ENCODE measurements around the gene STK32B. TPM values are rescaled to one million over a fixed set of nuclear protein-coding genes. Genes with fewer than 3 reads are reported as not detected.

STK32B gene
- total and polyA plus RNA-seq, 2 donors (not counting 3 experiments of a cell fraction or from before 2014, with no cell fraction given) = 5.6 to 7.8 TPM

GRCh38 chr4:5340991-5341451, 289.7 kb downstream of the STK32B start:
- CTCF ChIA-PET = interaction anchor here (1.0 to 1.5 kb wide), 2 partner anchors 10 to 58 kb away, joined by 3 to 6 read pairs; no protein-coding TSS in a partner anchor

GRCh38 chr4:5341526-5341925, 290.2 kb downstream of the STK32B start:
- CTCF ChIA-PET = interaction anchor here (1.0 to 1.5 kb wide), 2 partner anchors 9 to 58 kb away, joined by 3 to 6 read pairs; no protein-coding TSS in a partner anchor
- Histone ChIP-seq H3K27me3 (ENCODE audit: control insufficient read depth in 2 of 2, insufficient read depth in 2 of 2, low read length in 2 of 2) (no peaks in the 10 kb centered on the region), H4K20me1 (replicated peaks; ENCODE audit: control insufficient read depth, extremely low read depth, insufficient read depth, low read length) (no peaks in the 10 kb centered on the region), H3K36me3 (ENCODE audit: control insufficient read depth in 2 of 2, extremely low read depth in 1 of 2, insufficient read depth in 2 of 2, low read length in 2 of 2) (no peaks in the 10 kb centered on the region), H2AFZ (ENCODE audit: low read depth, low read length) (no peak overlapping the region), H3K4me2 (ENCODE audit: insufficient read depth, low read length) (no peak overlapping the region), H3K79me2 (ENCODE audit: control insufficient read depth, insufficient read depth, low read length) (no peaks in the 10 kb centered on the region), H3K9ac (replicated peaks; ENCODE audit: extremely low read depth, insufficient read depth, low read length) (no peak overlapping the region), H3K4me3 (replicated peaks in 1 of 3; ENCODE audit: insufficient read depth in 1 of 3, low read depth in 1 of 3, low read length in 3 of 3) (no peak overlapping the region), H3K9me1 (replicated peaks; ENCODE audit: control insufficient read depth, extremely low read depth, insufficient read depth, low read length) (no peaks in the 10 kb centered on the region), H3K27ac (ENCODE audit: insufficient read depth, low read depth, low read length) (no peak overlapping the region), H3K9me3 (replicated peaks; ENCODE audit: control insufficient read depth, insufficient read depth, low read length) (no peaks in the 10 kb centered on the region), H3K4me1 (ENCODE audit: control insufficient read depth, extremely low read depth, insufficient read depth, low read length) (no peaks in the 10 kb centered on the region)
- DNase-seq (ENCODE audit: low read depth, low spot score) (no peak), FAIRE-seq (no peak)
- no TSS peak for BruUV-seq (replicated peaks)
- dilution Hi-C loops (cut with MboI; ENCODE audit: extremely low pct_ligation_motif_present, low sequenced_read_pairs) = no loop called here
- TF ChIP-seq MYC (IDR thresholded peaks at IDR 0.05; ENCODE audit: low read depth, low read length) = no peak
- TF ChIP-seq GATA2 (IDR thresholded peaks at IDR 0.05; ENCODE audit: insufficient read depth, insufficient read length, low read depth, low read length) = no peak
- TF ChIP-seq JUN (IDR thresholded peaks at IDR 0.05; ENCODE audit: borderline replicate concordance, insufficient read depth, insufficient read length, low read depth) = no peak
- no peak for TF ChIP-seq MAX (IDR thresholded peaks at IDR 0.05; ENCODE audit: insufficient read depth, insufficient read length)
- no peak for TF ChIP-seq EZH2 (IDR thresholded peaks at IDR 0.05; ENCODE audit: borderline replicate concordance, low read depth, low read length, severe bottlenecking)
- no peak for TF ChIP-seq CTCF (IDR thresholded peaks at IDR 0.05; ENCODE audit: extremely low read depth in 1 of 2, insufficient read depth in 1 of 2, low read depth in 1 of 2, low read length in 2 of 2)
- TF ChIP-seq POLR2AphosphoS5 (IDR thresholded peaks at IDR 0.05; ENCODE audit: insufficient read depth, low read depth, low read length) = no peak
- TF ChIP-seq POLR2A (IDR thresholded peaks at IDR 0.05; ENCODE audit: low read depth, low read length) = no peak
- TF ChIP-seq FOS (IDR thresholded peaks at IDR 0.05; ENCODE audit: borderline replicate concordance, insufficient read depth, low read length) = no peak
- intact Hi-C loops (cut with micrococcal nuclease) = no loop called here
- POLR2A ChIA-PET = no interaction called here

More at GRCh38 chr4:5340991-5341451, 289.7 kb downstream of the STK32B start:
- DNase-seq (ENCODE audit: low read depth, low spot score) = no peak
- Histone ChIP-seq H4K20me1 (replicated peaks; ENCODE audit: control insufficient read depth, extremely low read depth, insufficient read depth, low read length) (no peaks in the 10 kb centered on the region), H3K9ac (replicated peaks; ENCODE audit: extremely low read depth, insufficient read depth, low read length) (no peak overlapping the region), H3K36me3 (ENCODE audit: control insufficient read depth in 2 of 2, extremely low read depth in 1 of 2, insufficient read depth in 2 of 2, low read length in 2 of 2) (no peaks in the 10 kb centered on the region), H3K4me2 (ENCODE audit: insufficient read depth, low read length) (no peak overlapping the region), H3K9me1 (replicated peaks; ENCODE audit: control insufficient read depth, extremely low read depth, insufficient read depth, low read length) (no peaks in the 10 kb centered on the region), H3K27ac (ENCODE audit: insufficient read depth, low read depth, low read length) (no peak overlapping the region), H3K79me2 (ENCODE audit: control insufficient read depth, insufficient read depth, low read length) (no peaks in the 10 kb centered on the region), H3K27me3 (ENCODE audit: control insufficient read depth in 2 of 2, insufficient read depth in 2 of 2, low read length in 2 of 2) (no peaks in the 10 kb centered on the region), H3K4me3 (replicated peaks in 1 of 3; ENCODE audit: insufficient read depth in 1 of 3, low read depth in 1 of 3, low read length in 3 of 3) (no peak overlapping the region), H3K9me3 (replicated peaks; ENCODE audit: control insufficient read depth, insufficient read depth, low read length) (no peaks in the 10 kb centered on the region), H3K4me1 (ENCODE audit: control insufficient read depth, extremely low read depth, insufficient read depth, low read length) (no peaks in the 10 kb centered on the region), H2AFZ (ENCODE audit: low read depth, low read length) (no peak overlapping the region)
- POLR2A ChIA-PET = no interaction called here
- no peak for FAIRE-seq
- no peak for TF ChIP-seq CTCF (IDR thresholded peaks at IDR 0.05; ENCODE audit: extremely low read depth in 1 of 2, insufficient read depth in 1 of 2, low read depth in 1 of 2, low read length in 2 of 2)
- dilution Hi-C loops (cut with MboI; ENCODE audit: extremely low pct_ligation_motif_present, low sequenced_read_pairs) = no loop called here
- BruUV-seq (replicated peaks) = no TSS peak
- intact Hi-C loops (cut with micrococcal nuclease) = no loop called here

All from endothelial cell of umbilical vein (primary cell).